ENCODE measurements around the gene BOD1L1. TPM values are rescaled to one million over a fixed set of nuclear protein-coding genes. Genes with fewer than 3 reads are reported as not detected.

Gene BOD1L1
- polyA plus RNA-seq, 12 donors: 30.4 to 51.0 (median 36.4) TPM; not detected in 1

GRCh38 chr4:13539619-13540445 is 87.7 kb downstream of the BOD1L1 start:
- DNase-seq: no peak

GRCh38 chr4:13539047-13539618 is 88.4 kb downstream of the BOD1L1 start:
- DNase-seq: no peak

DNA sequence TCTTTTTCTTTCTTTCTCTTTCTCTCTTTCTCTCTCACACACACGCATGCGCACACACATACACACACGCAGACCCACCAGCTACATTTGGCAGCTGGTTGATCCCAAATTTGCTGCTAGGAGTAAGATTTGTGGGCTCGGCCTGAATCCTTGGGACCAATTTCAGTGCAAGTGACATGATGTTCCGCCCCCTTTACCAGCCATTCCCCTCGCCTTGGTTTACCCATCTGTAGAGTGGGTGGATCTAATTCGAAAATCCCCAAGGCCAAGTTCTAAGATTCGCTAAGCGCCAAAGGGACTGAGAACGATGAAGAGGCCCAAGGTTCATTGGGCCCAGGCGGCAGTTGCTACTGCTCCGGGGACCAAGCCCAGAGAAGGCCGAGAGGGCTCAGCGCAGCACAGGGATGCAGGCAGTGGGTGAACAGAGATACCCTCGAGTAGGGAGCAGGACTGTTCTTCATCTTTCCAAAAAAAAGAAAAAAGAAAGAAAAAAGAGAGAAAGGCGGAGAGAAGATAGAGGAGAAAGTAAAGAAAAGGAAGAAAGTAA is 89.0 kb downstream of the BOD1L1 start:
- no peak for DNase-seq

- DNase-seq: no peak
These were observed 89.7 kb downstream of the BOD1L1 start for GRCh38 chr4:13537832-13538177.

DNA sequence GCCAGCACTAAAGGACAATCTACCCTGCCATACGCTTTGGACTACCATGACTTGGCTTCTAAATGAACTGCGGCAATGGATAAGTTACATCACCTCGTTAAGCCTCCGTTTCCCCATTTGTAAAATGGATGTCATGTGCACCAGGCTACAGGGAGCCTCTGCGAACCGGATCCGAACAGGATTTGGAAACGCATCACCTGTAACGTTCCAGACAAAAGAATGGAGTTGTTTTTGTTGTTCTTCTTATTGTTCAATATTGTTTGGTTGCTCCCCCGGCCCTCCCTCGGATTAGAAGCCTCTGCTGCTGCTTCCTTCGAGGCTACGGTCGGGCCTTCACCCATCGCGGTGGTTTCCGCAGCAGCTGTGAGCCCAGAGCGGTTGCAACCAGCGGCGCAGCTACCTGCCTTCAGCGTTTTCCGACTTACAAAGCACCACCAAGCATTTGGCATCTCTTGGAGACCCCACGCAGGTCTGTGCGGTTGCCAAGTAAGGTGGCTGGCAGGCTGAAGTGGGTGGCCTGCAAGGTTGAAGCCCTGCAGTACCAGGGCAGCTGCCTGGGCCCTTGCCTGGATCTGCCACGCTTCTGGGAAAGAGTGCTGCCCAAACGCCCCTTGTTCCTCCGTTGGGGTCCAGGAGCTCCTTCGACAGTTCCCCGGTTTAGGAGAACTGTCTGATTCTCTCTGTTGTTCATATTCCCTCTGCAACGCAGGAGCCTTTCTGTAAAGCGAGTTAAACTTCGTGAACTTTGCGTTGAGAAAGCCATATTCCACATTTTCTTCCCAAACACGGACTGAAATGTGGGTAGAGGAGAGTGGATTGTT is 90.3 kb downstream of the BOD1L1 start:
- no peak for DNase-seq

GRCh38 chr4:13536607-13537006 is 90.9 kb downstream of the BOD1L1 start:
- no peak for DNase-seq

GRCh38 chr4:13535708-13536361 is 91.7 kb downstream of the BOD1L1 start:
- DNase-seq: no peak

GRCh38 chr4:13535118-13535517 is 92.4 kb downstream of the BOD1L1 start:
- no peak for DNase-seq

DNA sequence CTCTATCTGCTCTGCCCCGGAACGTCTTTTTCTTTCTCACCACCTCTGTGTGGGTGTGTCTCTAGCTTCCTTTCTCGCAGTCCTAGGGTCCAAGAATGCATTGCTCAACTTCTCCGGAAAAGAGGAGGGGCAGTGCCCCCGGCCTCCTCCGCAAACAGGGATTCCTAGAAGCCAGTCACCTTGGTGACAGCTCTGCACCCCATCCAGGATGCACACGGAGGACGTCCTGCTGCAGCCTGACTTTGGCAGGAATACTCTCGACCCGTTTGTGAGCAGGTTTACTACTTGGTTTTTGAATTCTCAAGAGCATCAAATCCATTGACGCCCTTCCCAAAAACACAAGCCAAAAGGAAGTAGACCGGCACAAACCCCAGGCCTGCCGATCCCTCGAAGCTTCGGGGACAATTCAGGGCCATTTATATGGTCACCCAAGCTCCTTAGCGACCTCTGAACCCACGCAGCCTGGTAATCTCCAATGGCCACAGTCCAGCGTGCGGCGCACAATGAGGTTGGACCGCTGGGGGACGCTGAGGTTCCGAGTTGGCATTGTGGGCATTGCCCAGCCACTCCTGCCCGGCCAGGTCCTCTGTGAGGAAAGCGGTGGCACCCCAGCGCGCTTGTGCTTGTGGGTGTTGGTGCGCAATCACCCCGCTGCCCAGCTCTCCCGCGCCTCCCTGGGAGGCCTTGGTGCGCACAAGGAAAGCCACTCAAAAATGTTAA is 93.0 kb downstream of the BOD1L1 start:
- no peak for DNase-seq

DNA sequence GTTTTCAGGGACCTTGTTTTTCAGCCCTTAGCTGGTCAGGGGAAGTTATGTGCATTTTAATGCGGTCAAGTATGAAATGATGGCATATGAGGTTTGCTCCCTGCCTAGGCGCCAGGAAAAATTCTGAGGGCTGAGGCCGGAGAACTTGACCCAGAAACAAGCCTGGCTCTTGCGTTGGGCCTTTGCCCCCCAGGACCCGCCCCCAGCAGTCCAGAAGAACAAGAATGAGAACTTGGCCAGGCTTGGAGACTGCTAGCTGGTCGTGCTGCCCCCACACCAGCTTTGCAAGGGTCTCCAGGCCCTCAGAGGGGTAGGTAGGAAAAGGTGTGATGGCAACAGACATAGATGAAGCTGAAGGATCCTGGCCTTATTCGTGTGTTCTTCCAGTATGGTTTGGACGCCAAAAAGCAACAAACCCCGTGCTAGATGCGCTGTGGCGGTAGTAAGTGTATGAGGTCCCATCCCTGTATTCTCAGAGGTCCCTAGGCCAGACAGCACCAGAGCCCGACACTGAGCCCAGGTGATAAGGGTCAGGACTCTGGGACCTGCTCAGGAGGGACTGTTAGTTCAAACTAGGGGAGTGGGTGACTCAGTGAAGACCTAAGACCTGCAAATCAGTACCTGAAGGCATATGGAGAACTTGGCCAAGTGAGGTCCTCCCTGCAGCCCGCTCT is 93.7 kb downstream of the BOD1L1 start:
- no peak for DNase-seq

GRCh38 chr4:13531625-13531998 is 95.9 kb downstream of the BOD1L1 start:
- no peak for DNase-seq

GRCh38 chr4:13530823-13531624 is 96.5 kb downstream of the BOD1L1 start:
- DNase-seq: no peak

GRCh38 chr4:13529128-13529919 is 98.2 kb downstream of the BOD1L1 start:
- no peak for DNase-seq

- no peak for DNase-seq
These were observed 98.8 kb downstream of the BOD1L1 start for GRCh38 chr4:13528821-13529127.

GRCh38 chr4:13527981-13528820 is 99.3 kb downstream of the BOD1L1 start:
- DNase-seq: no peak

DNA sequence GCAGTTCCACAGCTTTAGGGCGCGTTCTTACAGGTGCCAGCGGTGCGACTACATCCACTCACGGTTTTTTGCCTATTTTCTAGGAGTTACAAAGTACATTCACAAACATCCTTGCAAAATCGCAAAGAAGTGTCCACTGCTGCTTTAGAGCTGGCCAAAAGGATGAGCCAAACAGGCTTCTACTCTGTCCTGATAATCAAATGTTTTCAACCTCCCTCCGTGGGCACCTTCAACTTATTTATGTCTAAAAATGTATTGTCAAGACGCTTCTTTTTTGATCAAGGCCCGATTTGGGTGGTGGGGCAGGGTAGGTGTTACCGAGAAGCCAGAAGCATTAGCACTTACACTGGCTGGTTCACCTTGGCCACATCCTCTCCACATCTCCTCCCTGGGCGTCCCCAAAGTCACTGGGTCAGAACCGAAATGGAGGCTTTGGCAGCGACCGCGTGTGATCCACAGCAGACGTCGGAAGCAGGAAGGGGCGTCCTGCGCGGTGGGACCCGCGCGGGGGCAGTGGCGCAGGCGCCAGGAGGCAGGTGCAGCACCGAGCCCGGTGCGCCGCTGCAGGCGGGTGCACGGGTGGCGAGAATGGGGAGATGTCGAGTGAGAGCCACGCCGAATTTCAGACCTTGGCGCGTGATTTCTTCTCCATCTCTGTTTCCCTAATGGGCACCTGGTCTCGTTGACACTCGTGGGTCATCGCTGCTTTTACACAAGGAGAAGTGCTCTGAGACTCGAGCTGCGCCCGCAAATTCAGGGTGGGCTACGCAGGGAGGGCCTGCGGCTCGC is 100.1 kb downstream of the BOD1L1 start:
- no peak for DNase-seq

GRCh38 chr4:13526658-13527057 is 100.9 kb downstream of the BOD1L1 start:
- no peak for DNase-seq
